HG03025 (cell line): ENCODE results near the gene LHX6.

ENCODE experiments used
- ATAC-seq: cut with Tn5 transposase; IDR thresholded peaks from one replicate; pipeline ENCODE4 v1.9.1; 2021; ENCODE audit warnings: mild to moderate bottlenecking, moderate library complexity; ENCODE audit not compliant: unreplicated experiment, low FRiP score

The LHX6 gene

GRCh38 chr9:122216798-122217418, 11.8 kb downstream of the LHX6 start:
- no peak for ATAC-seq

GRCh38 chr9:122216138-122216797, 12.5 kb downstream of the LHX6 start:
- no peak for ATAC-seq

- ATAC-seq = no peak
Observed at GRCh38 chr9:122215663-122216062, 13.1 kb downstream of the LHX6 start.

- no peak for ATAC-seq
Observed at GRCh38 chr9:122214507-122214906, 14.2 kb downstream of the LHX6 start.

GRCh38 chr9:122213589-122214413, 15.0 kb downstream of the LHX6 start:
- no peak for ATAC-seq

GRCh38 chr9:122213102-122213588, 15.6 kb downstream of the LHX6 start:
- no peak for ATAC-seq

- ATAC-seq = no peak
Observed at GRCh38 chr9:122212473-122213004, 16.2 kb downstream of the LHX6 start.

- ATAC-seq = no peak
Observed at GRCh38 chr9:122209451-122209850, 19.3 kb downstream of the LHX6 start.

- ATAC-seq = no peak
Observed at GRCh38 chr9:122207096-122207495, 21.7 kb downstream of the LHX6 start.

GRCh38 chr9:122206118-122207046, 22.4 kb downstream of the LHX6 start:
- no peak for ATAC-seq

- ATAC-seq = no peak
Observed at GRCh38 chr9:122205176-122205575, 23.6 kb downstream of the LHX6 start.

GRCh38 chr9:122204491-122204890, 24.3 kb downstream of the LHX6 start:
- no peak for ATAC-seq

- ATAC-seq = no peak
Observed at GRCh38 chr9:122204055-122204454, 24.7 kb downstream of the LHX6 start.

GRCh38 chr9:122202111-122202510, 26.6 kb downstream of the LHX6 start:
- no peak for ATAC-seq

- no peak for ATAC-seq
Observed at GRCh38 chr9:122201641-122202040, 27.1 kb downstream of the LHX6 start.

GRCh38 chr9:122200960-122201595, 27.7 kb downstream of the LHX6 start:
- ATAC-seq = no peak

GRCh38 chr9:122197882-122198281, 30.9 kb downstream of the LHX6 start:
- no peak for ATAC-seq

GRCh38 chr9:122197426-122197825, 31.3 kb downstream of the LHX6 start:
- ATAC-seq = no peak

- no peak for ATAC-seq
Observed at GRCh38 chr9:122195875-122196274, 32.9 kb downstream of the LHX6 start.

- no peak for ATAC-seq
Observed at GRCh38 chr9:122193651-122194050, 35.1 kb downstream of the LHX6 start.
